GM12872 (cell line): ENCODE results near the gene PTPRM.

Experiments
- CTCF ChIP-seq: IDR thresholded peaks from 3 replicates; pipeline ENCODE4 v1.5.1; 2011; ENCODE audit warnings: low read depth, mild to moderate bottlenecking, low read length, moderate library complexity; ENCODE audit not compliant: insufficient read depth

Gene PTPRM

GRCh38 chr18:8290435-8290834, 723.3 kb downstream of the PTPRM start:
- TF ChIP-seq CTCF: no peak

- no peak for TF ChIP-seq CTCF
These were observed 723.8 kb downstream of the PTPRM start for GRCh38 chr18:8290913-8291312.

GRCh38 chr18:8293184-8293583, 726.1 kb downstream of the PTPRM start:
- no peak for TF ChIP-seq CTCF

- no peak for TF ChIP-seq CTCF
These were observed 729.9 kb downstream of the PTPRM start for GRCh38 chr18:8296886-8297616.

- TF ChIP-seq CTCF: no peak
These were observed 731.1 kb downstream of the PTPRM start for GRCh38 chr18:8298186-8298585.

- TF ChIP-seq CTCF: no peak
These were observed 732.2 kb downstream of the PTPRM start for GRCh38 chr18:8299054-8299980.

GRCh38 chr18:8300751-8301410, 733.8 kb downstream of the PTPRM start:
- TF ChIP-seq CTCF: no peak
